AG09319 (cell line): ENCODE data around the gene SOBP.

ENCODE experiments used
- DNase-seq: peaks from one replicate; pipeline ENCODE4 v3.0.0-alpha.2; 2010; ENCODE audit warnings: low read depth; ENCODE audit errors: extremely low read depth
- CTCF ChIP-seq: IDR thresholded peaks from 2 replicates; pipeline ENCODE4 v1.5.1; 2011; ENCODE audit warnings: low read depth, mild to moderate bottlenecking, inconsistent platforms, low read length, moderate library complexity

Gene SOBP

GRCh38 chr6:107591346-107591745 is 101.4 kb downstream of the SOBP start:
- no peak for TF ChIP-seq CTCF
- DNase-seq: no peak

GRCh38 chr6:107592806-107593205 is 102.9 kb downstream of the SOBP start:
- TF ChIP-seq CTCF: no peak
- no peak for DNase-seq

- no peak for TF ChIP-seq CTCF
- no peak for DNase-seq
These were observed 104.8 kb downstream of the SOBP start for GRCh38 chr6:107594736-107595135.

GRCh38 chr6:107598091-107598490 is 108.2 kb downstream of the SOBP start:
- TF ChIP-seq CTCF: no peak
- no peak for DNase-seq

GRCh38 chr6:107599043-107599442 is 109.1 kb downstream of the SOBP start:
- no peak for DNase-seq

GRCh38 chr6:107600121-107600520 is 110.2 kb downstream of the SOBP start:
- no peak for TF ChIP-seq CTCF
- DNase-seq: no peak

More at GRCh38 chr6:107599043-107599442, 109.1 kb downstream of the SOBP start:
- no peak for TF ChIP-seq CTCF

- DNase-seq: no peak
- TF ChIP-seq CTCF: no peak
These were observed 111.0 kb downstream of the SOBP start for GRCh38 chr6:107600936-107601335.
